Measurements from ENCODE around the gene STAG2.

- TF ChIP-seq EZH2 (IDR thresholded peaks at IDR 0.05; ENCODE audit: insufficient read depth, poor library complexity, severe bottlenecking) (no peak), EZH2phosphoT487 (IDR thresholded peaks at IDR 0.05; ENCODE audit: insufficient read depth, low read depth) (no peak)
Measured at GRCh38 chrX:123918106-123918721, 43.3 kb upstream of the STAG2 start.

Data from GM23248 (cell line).